Caco-2 (cell line): ENCODE data around the gene TMED1. TPM values are rescaled to one million over a fixed set of nuclear protein-coding genes. Genes with fewer than 3 reads are reported as not detected.
"Not testable (repeated sequence)": the region's sequence is repeated elsewhere in the genome, so short reads cannot be mapped to it uniquely, and the experiment has no call there.

Experiments used
- BruUV-seq: library from RNA; stranded (reverse); fragments of 400-500 nt; replicated peaks from 2 replicates; lab custom pipeline; 2021; lab: Mats Ljungman, UMichigan
- CTCF ChIA-PET: fragments of 300-600 bp; sonication (Branson Sonifier 250); formaldehyde crosslinking; loops from one replicate; lab custom pipeline; 2022; ENCODE audit warnings: antibody characterized with exemption; lab: Charles Lee
- POLR2A ChIA-PET: fragments of 300-600 bp; sonication (Branson Sonifier 250); formaldehyde crosslinking; loops from one replicate; lab custom pipeline; 2022; ENCODE audit warnings: antibody characterized with exemption; lab: Charles Lee
- DNase-seq, 2 experiments: peaks; one replicate each; pipeline versions ENCODE4 v3.0.0 to v3.0.0-alpha.2; 2020 to 2022
- H3K27me3 ChIP-seq: replicated peaks from 2 replicates; pipeline ENCODE4 v1.6.0; 2011; ENCODE audit warnings: low read length; ENCODE audit not compliant: control insufficient read depth, insufficient read depth
- H3K36me3 ChIP-seq: 2 replicates; pipeline ENCODE4 v1.5.1; 2011; ENCODE audit warnings: low read length; ENCODE audit not compliant: control insufficient read depth, insufficient read depth
- H3K4me1 ChIP-seq: fragments of 250-450 bp; sonication (Bioruptor Pico); 2 replicates; pipeline ENCODE4 v1.5.1; 2020; ENCODE audit warnings: mild to moderate bottlenecking
- H3K4me3 ChIP-seq: 2 replicates; pipeline ENCODE4 v1.5.1; 2011; ENCODE audit warnings: low read depth, mild to moderate bottlenecking, control low read depth, low read length
- H3K9me3 ChIP-seq: fragments of 250-450 bp; sonication (Bioruptor Pico); 2 replicates; pipeline ENCODE4 v1.5.1; 2020; ENCODE audit warnings: mild to moderate bottlenecking, moderate library complexity
- H3K27ac Mint-ChIP-seq: one replicate; pipeline ENCODE4 v1.8.0; 2022; ENCODE audit warnings: mixed read lengths; ENCODE audit not compliant: unreplicated experiment
- H3K27me3 Mint-ChIP-seq: one replicate; pipeline ENCODE4 v1.8.0; 2022; ENCODE audit warnings: mixed read lengths; ENCODE audit not compliant: insufficient read depth, unreplicated experiment
- H3K36me3 Mint-ChIP-seq: one replicate; pipeline ENCODE4 v1.8.0; 2022; ENCODE audit warnings: mild to moderate bottlenecking, mixed read lengths; ENCODE audit not compliant: insufficient read depth, unreplicated experiment
- H3K4me1 Mint-ChIP-seq: one replicate; pipeline ENCODE4 v1.8.0; 2022; ENCODE audit warnings: low read depth, mixed read lengths; ENCODE audit not compliant: unreplicated experiment
- H3K4me3 Mint-ChIP-seq: one replicate; pipeline ENCODE4 v1.8.0; 2022; ENCODE audit warnings: mild to moderate bottlenecking, moderate library complexity, mixed read lengths; ENCODE audit not compliant: unreplicated experiment
- H3K9me3 Mint-ChIP-seq: one replicate; pipeline ENCODE4 v1.8.0; 2022; ENCODE audit warnings: mixed read lengths; ENCODE audit not compliant: unreplicated experiment
- CTCF ChIP-seq, 2 experiments: fragments of 200-600 bp in 1 of 2; IDR thresholded peaks; 1 replicate in 1 of 2; 2 replicates in 1 of 2; pipeline versions ENCODE4 v1.5.1 to v1.8.0; 2011 to 2022; ENCODE audit warnings: antibody characterized with exemption in 1 of 2, control low read depth in 1 of 2, inconsistent platforms in 1 of 2, low read depth in 1 of 2, low read length in 1 of 2, mild to moderate bottlenecking in 1 of 2, moderate library complexity in 1 of 2; ENCODE audit not compliant: insufficient read depth in 1 of 2, severe bottlenecking in 1 of 2, unreplicated experiment in 1 of 2
- intact Hi-C: fragments of 100-400 bp; cut with micrococcal nuclease; formaldehyde crosslinking; loops from one replicate; pipeline ENCODE4 v1.10.0; 2022; ENCODE audit not compliant: unreplicated experiment
- total RNA-seq: library from RNA; stranded (reverse); gene quantifications from 2 replicates; pipeline ENCODE4 v1.2.3, GENCODE V29; 2022

Gene TMED1
- total RNA-seq, 1 experiment from 2014 or later, result 41.4 TPM

- ChIA-PET CTCF (interaction anchor here (0.5 to 1.7 kb wide), 6 partner anchors 9 to 141 kb away, joined by 3 to 7 read pairs (median 6); partner anchors contain the start of genes CARM1, DNM2 and TMED1), POLR2A (interaction anchor here (0.6 to 0.8 kb wide), 2 partner anchors 14 to 22 kb away, joined by 3 to 7 read pairs; partner anchors contain the start of gene TMED1)
- DNase-seq, result peak in 1 of 2 experiments; percentile 32
Measured at GRCh38 chr19:10858204-10858828, 22.3 kb upstream of the TMED1 start.

GRCh38 chr19:10856899-10857298, 20.9 kb upstream of the TMED1 start:
- H3K36me3 Mint-ChIP-seq, intact Hi-C loops, H3K27me3 Mint-ChIP-seq, H3K4me1 Mint-ChIP-seq, H3K27ac Mint-ChIP-seq, H3K9me3 Mint-ChIP-seq, H3K27me3 ChIP-seq, H3K9me3 ChIP-seq, H3K4me3 Mint-ChIP-seq, DNase-seq, BruUV-seq, H3K4me1 ChIP-seq, POLR2A ChIA-PET, H3K4me3 ChIP-seq, H3K36me3 ChIP-seq: not testable (repeated sequence)
- CTCF ChIA-PET, result interaction anchor here (1.7 kb wide), 1 partner anchor 21 kb away, joined by 7 read pairs; the partner anchor contains the start of gene TMED1

More at GRCh38 chr19:10858204-10858828, 22.3 kb upstream of the TMED1 start:
- Histone ChIP-seq H3K27me3 (no peaks in the 10 kb centered on the region), H3K36me3 (no peaks in the 10 kb centered on the region), H3K9me3 (no peaks in the 10 kb centered on the region), H3K4me1 (no peaks in the 10 kb centered on the region), H3K4me3 (no peak overlapping the region)
- H3K4me1 Mint-ChIP-seq, result no peaks in the 10 kb centered on the region
- intact Hi-C loops, result no loop called here
- no peaks in the 10 kb centered on the region for H3K36me3 Mint-ChIP-seq
- TF ChIP-seq CTCF (IDR thresholded peaks at IDR 0.05; ENCODE audit: insufficient read depth in 1 of 2, low read depth in 1 of 2, low read length in 1 of 2, severe bottlenecking in 1 of 2, unreplicated experiment in 1 of 2), result peak; percentile 51 to 68
- no peak overlapping the region for H3K4me3 Mint-ChIP-seq
- no TSS peak for BruUV-seq
- no peaks in the 10 kb centered on the region for H3K9me3 Mint-ChIP-seq
- no peaks in the 10 kb centered on the region for H3K27me3 Mint-ChIP-seq
- H3K27ac Mint-ChIP-seq, result no peak overlapping the region

- H3K36me3 Mint-ChIP-seq, result no peaks in the 10 kb centered on the region
- CTCF ChIA-PET, result interaction anchor here (2.5 kb wide), 1 partner anchor 8 kb away, joined by 13 read pairs; no protein-coding TSS in a partner anchor
- no TSS peak for BruUV-seq
Measured at GRCh38 chr19:10855879-10856522, 20.0 kb upstream of the TMED1 start.

More at GRCh38 chr19:10855879-10856522, 20.0 kb upstream of the TMED1 start:
- H3K4me1 ChIP-seq, result no peaks in the 10 kb centered on the region
- POLR2A ChIA-PET, result no interaction called here
- H3K4me1 Mint-ChIP-seq, result no peaks in the 10 kb centered on the region
- no peak overlapping the region for H3K4me3 Mint-ChIP-seq
- DNase-seq, result no peak
- no peaks in the 10 kb centered on the region for H3K27me3 ChIP-seq
- TF ChIP-seq CTCF (IDR thresholded peaks at IDR 0.05; ENCODE audit: insufficient read depth in 1 of 2, low read depth in 1 of 2, low read length in 1 of 2, severe bottlenecking in 1 of 2, unreplicated experiment in 1 of 2), result peak; percentile 23 to 50
- H3K36me3 ChIP-seq, result no peaks in the 10 kb centered on the region
- H3K9me3 Mint-ChIP-seq, result no peaks in the 10 kb centered on the region
- H3K9me3 ChIP-seq, result no peaks in the 10 kb centered on the region
- no peaks in the 10 kb centered on the region for H3K27me3 Mint-ChIP-seq
- no peak overlapping the region for H3K27ac Mint-ChIP-seq
- no peak overlapping the region for H3K4me3 ChIP-seq
- intact Hi-C loops, result no loop called here
